ENCODE results near the gene PLEKHH1.

- TF ChIP-seq CTCF (IDR thresholded peaks at IDR 0.05; ENCODE audit: insufficient read depth, low read length) (no peak), POLR2AphosphoS5 (IDR thresholded peaks at IDR 0.05; ENCODE audit: low read depth) (no peak), REST (IDR thresholded peaks at IDR 0.05; ENCODE audit: insufficient replicate concordance, low read depth) (no peak), SPI1 (IDR thresholded peaks at IDR 0.05; ENCODE audit: borderline replicate concordance, low read depth) (no peak)
Measured at GRCh38 chr14:67544590-67544989, 11.5 kb downstream of the PLEKHH1 start.

Data from HL-60 (cell line).